Measurements from ENCODE around the gene CDK14.

- TF ChIP-seq CREM (CRISPR knock-in tag; IDR thresholded peaks at IDR 0.05) (no peak), EMX1 (CRISPR knock-in tag; IDR thresholded peaks at IDR 0.05) (no peak), ELF4 (CRISPR knock-in tag; IDR thresholded peaks at IDR 0.05; ENCODE audit: low read depth) (no peak), NR3C1 (CRISPR knock-in tag; conservative IDR thresholded peaks at IDR 0.05; ENCODE audit: low read depth) (no peak), MAX (CRISPR knock-in tag; IDR thresholded peaks at IDR 0.05) (no peak), ZNF232 (CRISPR knock-in tag; IDR thresholded peaks at IDR 0.05) (no peak), ZNF121 (CRISPR knock-in tag; IDR thresholded peaks at IDR 0.05) (no peak), TEAD4 (CRISPR knock-in tag; IDR thresholded peaks at IDR 0.05) (no peak), IRF1 (CRISPR knock-in tag; IDR thresholded peaks at IDR 0.05) (no peak), ZBTB21 (CRISPR knock-in tag; IDR thresholded peaks at IDR 0.05; ENCODE audit: borderline replicate concordance) (no peak), FOXP1 (CRISPR knock-in tag; IDR thresholded peaks at IDR 0.05; ENCODE audit: borderline replicate concordance) (no peak)
- TF ChIP-seq, protein P1, sequence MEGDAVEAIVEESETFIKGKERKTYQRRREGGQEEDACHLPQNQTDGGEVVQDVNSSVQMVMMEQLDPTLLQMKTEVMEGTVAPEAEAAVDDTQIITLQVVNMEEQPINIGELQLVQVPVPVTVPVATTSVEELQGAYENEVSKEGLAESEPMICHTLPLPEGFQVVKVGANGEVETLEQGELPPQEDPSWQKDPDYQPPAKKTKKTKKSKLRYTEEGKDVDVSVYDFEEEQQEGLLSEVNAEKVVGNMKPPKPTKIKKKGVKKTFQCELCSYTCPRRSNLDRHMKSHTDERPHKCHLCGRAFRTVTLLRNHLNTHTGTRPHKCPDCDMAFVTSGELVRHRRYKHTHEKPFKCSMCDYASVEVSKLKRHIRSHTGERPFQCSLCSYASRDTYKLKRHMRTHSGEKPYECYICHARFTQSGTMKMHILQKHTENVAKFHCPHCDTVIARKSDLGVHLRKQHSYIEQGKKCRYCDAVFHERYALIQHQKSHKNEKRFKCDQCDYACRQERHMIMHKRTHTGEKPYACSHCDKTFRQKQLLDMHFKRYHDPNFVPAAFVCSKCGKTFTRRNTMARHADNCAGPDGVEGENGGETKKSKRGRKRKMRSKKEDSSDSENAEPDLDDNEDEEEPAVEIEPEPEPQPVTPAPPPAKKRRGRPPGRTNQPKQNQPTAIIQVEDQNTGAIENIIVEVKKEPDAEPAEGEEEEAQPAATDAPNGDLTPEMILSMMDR (IDR thresholded peaks at IDR 0.05): no peak
- TF ChIP-seq, protein P2, sequence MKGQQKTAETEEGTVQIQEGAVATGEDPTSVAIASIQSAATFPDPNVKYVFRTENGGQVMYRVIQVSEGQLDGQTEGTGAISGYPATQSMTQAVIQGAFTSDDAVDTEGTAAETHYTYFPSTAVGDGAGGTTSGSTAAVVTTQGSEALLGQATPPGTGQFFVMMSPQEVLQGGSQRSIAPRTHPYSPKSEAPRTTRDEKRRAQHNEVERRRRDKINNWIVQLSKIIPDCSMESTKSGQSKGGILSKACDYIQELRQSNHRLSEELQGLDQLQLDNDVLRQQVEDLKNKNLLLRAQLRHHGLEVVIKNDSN (CRISPR knock-in tag; IDR thresholded peaks at IDR 0.05): no peak
Observed at GRCh38 chr7:90618876-90619275, 22.8 kb downstream of the CDK14 start.
